ENCODE measurements around the gene BPIFB4.

The BPIFB4 gene

GRCh38 chr20:33069673-33070072, 9.8 kb upstream of the BPIFB4 start:
- no peaks in the 10 kb centered on the region for H3K36me3 ChIP-seq (ENCODE audit: insufficient read depth)
- no peak for TF ChIP-seq CTCF (conservative IDR thresholded peaks at IDR 0.05; ENCODE audit: low read depth, low read length)
- H3K27ac ChIP-seq: no peak overlapping the region
- no peak overlapping the region for H3K4me3 ChIP-seq (IDR thresholded peaks at IDR 0.05; ENCODE audit: insufficient read depth, low read depth, low read length)
- H3K9ac ChIP-seq: no peak overlapping the region
- no peaks in the 10 kb centered on the region for H4K20me1 ChIP-seq (ENCODE audit: insufficient read depth)
- no peaks in the 10 kb centered on the region for H3K79me2 ChIP-seq (ENCODE audit: insufficient read depth, low read depth)
- H3K27me3 ChIP-seq (ENCODE audit: insufficient read depth, low read depth): peaks cover 13% of the 10 kb centered on the region
- no peak overlapping the region for H2AFZ ChIP-seq (ENCODE audit: low read depth)
- no peaks in the 10 kb centered on the region for H3K4me1 ChIP-seq (ENCODE audit: low read depth, poor library complexity, severe bottlenecking)
- no peak overlapping the region for H3K4me2 ChIP-seq

- H3K9ac ChIP-seq: no peak overlapping the region
- H3K4me2 ChIP-seq: no peak overlapping the region
- no peaks in the 10 kb centered on the region for H4K20me1 ChIP-seq (ENCODE audit: insufficient read depth)
- TF ChIP-seq CTCF (conservative IDR thresholded peaks at IDR 0.05; ENCODE audit: low read depth, low read length): no peak
- H3K79me2 ChIP-seq (ENCODE audit: insufficient read depth, low read depth): no peaks in the 10 kb centered on the region
- H3K27me3 ChIP-seq (ENCODE audit: insufficient read depth, low read depth): peaks cover 20% of the 10 kb centered on the region
- no peaks in the 10 kb centered on the region for H3K4me1 ChIP-seq (ENCODE audit: low read depth, poor library complexity, severe bottlenecking)
- no peaks in the 10 kb centered on the region for H3K36me3 ChIP-seq (ENCODE audit: insufficient read depth)
- no peak overlapping the region for H3K4me3 ChIP-seq (IDR thresholded peaks at IDR 0.05; ENCODE audit: insufficient read depth, low read depth, low read length)
- no peak overlapping the region for H2AFZ ChIP-seq (ENCODE audit: low read depth)
- H3K27ac ChIP-seq: no peak overlapping the region
Observed at GRCh38 chr20:33070111-33071053, 9.1 kb upstream of the BPIFB4 start.

- no peaks in the 10 kb centered on the region for H3K79me2 ChIP-seq (ENCODE audit: insufficient read depth, low read depth)
- no peak overlapping the region for H3K27ac ChIP-seq
- peaks cover 26% of the 10 kb centered on the region for H3K27me3 ChIP-seq (ENCODE audit: insufficient read depth, low read depth)
- H4K20me1 ChIP-seq (ENCODE audit: insufficient read depth): no peaks in the 10 kb centered on the region
- H2AFZ ChIP-seq (ENCODE audit: low read depth): no peak overlapping the region
- no peaks in the 10 kb centered on the region for H3K36me3 ChIP-seq (ENCODE audit: insufficient read depth)
- H3K4me2 ChIP-seq: no peak overlapping the region
- H3K4me1 ChIP-seq (ENCODE audit: low read depth, poor library complexity, severe bottlenecking): no peaks in the 10 kb centered on the region
- TF ChIP-seq CTCF (conservative IDR thresholded peaks at IDR 0.05; ENCODE audit: low read depth, low read length): no peak
- no peak overlapping the region for H3K4me3 ChIP-seq (IDR thresholded peaks at IDR 0.05; ENCODE audit: insufficient read depth, low read depth, low read length)
- no peak overlapping the region for H3K9ac ChIP-seq
Observed at GRCh38 chr20:33071198-33071597, 8.2 kb upstream of the BPIFB4 start.

- peaks cover 26% of the 10 kb centered on the region for H3K27me3 ChIP-seq (ENCODE audit: insufficient read depth, low read depth)
- TF ChIP-seq CTCF (conservative IDR thresholded peaks at IDR 0.05; ENCODE audit: low read depth, low read length): no peak
- H3K36me3 ChIP-seq (ENCODE audit: insufficient read depth): no peaks in the 10 kb centered on the region
- H3K4me1 ChIP-seq (ENCODE audit: low read depth, poor library complexity, severe bottlenecking): no peaks in the 10 kb centered on the region
- H3K9ac ChIP-seq: no peak overlapping the region
- no peak overlapping the region for H2AFZ ChIP-seq (ENCODE audit: low read depth)
- no peak overlapping the region for H3K4me2 ChIP-seq
- no peaks in the 10 kb centered on the region for H3K79me2 ChIP-seq (ENCODE audit: insufficient read depth, low read depth)
- no peaks in the 10 kb centered on the region for H4K20me1 ChIP-seq (ENCODE audit: insufficient read depth)
- H3K27ac ChIP-seq: no peak overlapping the region
- no peak overlapping the region for H3K4me3 ChIP-seq (IDR thresholded peaks at IDR 0.05; ENCODE audit: insufficient read depth, low read depth, low read length)
Observed at GRCh38 chr20:33072362-33072761, 7.1 kb upstream of the BPIFB4 start.
